GM21367 (cell line): ENCODE data around the gene SOX9.
"Not testable (repeated sequence)": the region's sequence is repeated elsewhere in the genome, so short reads cannot be mapped to it uniquely, and the experiment has no call there.

Source experiments
- ATAC-seq: cut with Tn5 transposase; IDR thresholded peaks from one replicate; pipeline ENCODE4 v1.9.1; 2021; ENCODE audit not compliant: unreplicated experiment

The SOX9 gene

DNA sequence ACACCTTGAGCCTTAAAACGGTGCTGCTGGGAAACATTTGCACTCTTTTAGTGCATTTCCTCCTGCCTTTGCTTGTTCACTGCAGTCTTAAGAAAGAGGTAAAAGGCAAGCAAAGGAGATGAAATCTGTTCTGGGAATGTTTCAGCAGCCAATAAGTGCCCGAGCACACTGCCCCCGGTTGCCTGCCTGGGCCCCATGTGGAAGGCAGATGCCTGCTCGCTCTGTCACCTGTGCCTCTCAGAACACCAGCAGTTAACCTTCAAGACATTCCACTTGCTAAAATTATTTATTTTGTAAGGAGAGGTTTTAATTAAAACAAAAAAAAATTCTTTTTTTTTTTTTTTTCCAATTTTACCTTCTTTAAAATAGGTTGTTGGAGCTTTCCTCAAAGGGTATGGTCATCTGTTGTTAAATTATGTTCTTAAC is 4.4 kb downstream of the SOX9 start:
- ATAC-seq, result no peak

DNA sequence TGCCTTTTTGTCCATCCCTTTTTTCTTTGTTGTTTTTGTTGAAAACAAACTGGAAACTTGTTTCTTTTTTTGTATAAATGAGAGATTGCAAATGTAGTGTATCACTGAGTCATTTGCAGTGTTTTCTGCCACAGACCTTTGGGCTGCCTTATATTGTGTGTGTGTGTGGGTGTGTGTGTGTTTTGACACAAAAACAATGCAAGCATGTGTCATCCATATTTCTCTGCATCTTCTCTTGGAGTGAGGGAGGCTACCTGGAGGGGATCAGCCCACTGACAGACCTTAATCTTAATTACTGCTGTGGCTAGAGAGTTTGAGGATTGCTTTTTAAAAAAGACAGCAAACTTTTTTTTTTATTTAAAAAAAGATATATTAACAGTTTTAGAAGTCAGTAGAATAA is 4.9 kb downstream of the SOX9 start:
- ATAC-seq, result no peak

DNA sequence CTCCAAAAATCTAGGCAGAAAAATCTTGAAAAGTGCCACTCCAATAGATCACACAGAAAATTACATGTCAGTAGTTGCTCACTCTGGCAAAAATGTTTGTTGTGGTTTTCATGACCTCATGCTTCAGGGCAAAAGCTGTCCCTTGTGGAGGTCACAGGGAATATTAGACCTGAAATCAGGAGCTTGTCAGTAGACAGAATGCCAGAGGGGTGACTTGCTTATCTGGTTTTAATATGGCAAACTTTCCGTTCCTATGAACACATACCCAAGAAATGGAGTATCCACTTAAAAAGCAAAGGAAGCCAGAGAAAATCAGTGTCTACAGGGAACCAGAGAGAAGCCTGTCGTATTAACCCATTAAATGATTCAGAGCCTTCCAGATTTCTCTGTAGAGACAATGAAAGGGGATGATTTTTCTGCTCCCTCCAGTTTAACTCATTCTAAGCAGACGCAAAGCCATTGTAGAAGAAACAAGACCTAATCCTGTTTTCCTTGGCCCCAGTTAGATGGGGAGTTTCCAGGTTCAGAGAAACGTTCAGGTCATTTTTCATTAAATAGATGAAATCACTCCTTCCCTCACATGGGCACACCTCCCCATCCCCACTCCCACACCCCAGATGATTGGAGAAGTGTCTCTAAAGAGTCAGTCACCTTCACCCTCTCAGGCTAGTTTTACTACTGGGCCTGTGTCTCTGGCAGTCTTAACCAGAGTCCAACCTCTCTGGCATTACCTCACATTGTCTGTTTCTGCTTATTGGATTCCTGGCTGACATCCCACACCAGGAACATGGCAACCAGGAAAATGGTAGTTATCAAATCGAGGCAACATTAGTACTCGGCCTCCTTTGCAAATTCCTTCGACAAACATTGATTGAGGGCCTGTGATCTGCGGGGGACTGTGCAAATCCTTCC is 6.0 kb downstream of the SOX9 start:
- no peak for ATAC-seq

DNA sequence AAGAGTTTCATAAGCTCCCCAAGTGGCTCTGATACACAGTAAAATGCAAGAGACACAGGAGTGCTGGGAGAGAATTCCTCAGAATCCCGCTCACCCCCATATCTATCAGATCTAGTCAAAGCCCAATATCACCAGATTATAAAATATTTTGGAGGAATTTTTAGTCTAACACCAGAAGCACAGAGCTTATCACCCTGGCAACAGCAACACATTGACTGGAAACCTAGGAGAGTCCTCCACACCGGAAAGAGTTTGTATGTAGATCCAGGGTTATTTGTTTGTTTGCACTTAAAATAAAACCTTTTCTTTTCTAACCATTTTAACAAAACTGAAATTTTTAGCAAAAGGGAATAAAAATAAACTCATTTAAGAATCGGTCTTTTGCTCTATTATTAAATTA is 7.2 kb downstream of the SOX9 start:
- no peak for ATAC-seq

DNA sequence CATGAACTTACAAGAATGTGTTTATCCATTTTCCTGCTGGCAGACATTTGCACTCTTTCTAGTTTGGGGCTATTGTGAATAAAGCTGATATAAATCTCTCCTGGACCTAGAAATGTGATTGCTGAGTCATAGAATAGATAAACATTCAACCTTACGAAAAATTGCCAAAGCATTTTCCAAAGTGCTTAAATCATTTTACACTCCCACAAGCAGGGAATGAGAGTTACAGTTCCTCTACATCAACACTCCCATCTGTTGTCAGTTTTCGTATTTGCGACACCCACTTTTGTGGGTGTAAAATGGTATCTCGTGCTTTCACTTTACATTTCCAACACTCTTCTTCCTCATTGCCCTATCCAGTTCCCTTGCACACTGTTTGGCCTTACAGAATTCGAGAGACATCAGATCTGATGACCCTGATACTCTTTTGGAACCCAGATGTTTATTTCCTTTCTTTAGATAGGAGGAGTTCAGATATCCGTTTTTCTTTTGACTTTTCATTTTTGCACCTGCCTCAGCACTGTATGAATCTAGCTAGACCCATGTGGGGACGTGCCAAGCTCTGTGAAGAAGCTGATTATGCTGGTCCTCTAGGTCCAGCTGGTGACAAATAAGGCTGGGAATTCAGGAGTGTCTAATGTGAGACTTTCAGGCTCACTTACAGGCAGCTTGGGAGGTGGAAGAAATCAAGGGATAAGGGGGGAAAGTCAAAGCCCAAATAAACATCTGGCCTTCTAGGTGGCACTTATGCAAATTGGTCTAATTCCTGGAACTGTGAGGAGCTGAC is 14.0 kb downstream of the SOX9 start:
- no peak for ATAC-seq

DNA sequence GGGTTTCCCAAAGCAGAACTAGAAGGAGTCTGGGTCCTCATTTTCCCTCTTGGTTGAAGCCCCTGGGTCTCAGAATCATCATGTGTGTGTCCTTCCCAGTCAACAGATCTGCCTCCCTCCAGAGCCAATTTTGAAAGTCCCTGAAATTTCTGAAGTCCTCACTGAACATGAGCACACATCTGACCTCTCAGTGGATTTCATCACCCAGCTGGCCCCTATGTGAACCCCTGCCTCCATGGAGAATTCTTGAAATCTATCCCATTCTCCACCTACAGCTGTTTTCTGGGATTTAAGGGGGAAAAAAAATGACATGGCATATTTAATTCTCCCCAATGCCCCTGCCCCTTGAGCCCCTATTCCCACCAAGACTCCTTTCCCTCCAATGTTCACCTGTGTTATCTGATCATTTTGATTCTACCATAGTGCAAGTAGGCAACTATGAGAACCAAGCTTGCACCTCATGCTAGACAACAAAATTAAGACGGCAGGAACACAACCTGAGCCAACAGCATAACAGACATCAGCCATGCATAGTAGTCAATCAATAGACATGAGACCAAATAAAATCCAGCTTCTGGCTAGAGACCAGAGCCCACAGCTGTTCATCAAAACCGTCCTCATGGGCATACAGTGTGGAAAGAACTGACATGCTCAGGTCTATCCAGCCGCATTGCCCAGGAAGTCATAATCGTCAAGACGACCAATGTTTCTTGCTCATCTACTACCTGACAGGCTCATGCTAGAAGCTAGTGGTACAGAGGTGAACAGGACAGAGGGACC is 14.9 kb downstream of the SOX9 start:
- no peak for ATAC-seq

DNA sequence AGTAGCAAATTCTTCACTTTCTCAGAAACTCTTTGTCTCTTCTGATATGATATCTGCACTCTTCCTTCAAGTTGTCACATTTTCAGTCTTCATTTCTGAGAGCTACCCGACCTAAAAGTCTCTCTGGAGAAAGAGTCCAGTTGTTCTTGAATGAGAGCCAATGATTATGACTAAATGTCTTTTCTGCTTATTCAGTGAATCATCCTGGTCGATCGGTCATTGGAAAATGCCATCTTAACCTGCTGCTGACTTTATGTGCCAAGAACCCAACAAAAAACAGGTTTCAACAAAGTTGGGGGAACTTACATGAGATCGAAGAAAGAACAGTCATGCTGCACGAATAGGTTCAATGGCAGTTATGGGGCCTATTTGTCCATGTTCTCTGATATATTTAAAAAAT is 15.9 kb downstream of the SOX9 start:
- ATAC-seq, result no peak

DNA sequence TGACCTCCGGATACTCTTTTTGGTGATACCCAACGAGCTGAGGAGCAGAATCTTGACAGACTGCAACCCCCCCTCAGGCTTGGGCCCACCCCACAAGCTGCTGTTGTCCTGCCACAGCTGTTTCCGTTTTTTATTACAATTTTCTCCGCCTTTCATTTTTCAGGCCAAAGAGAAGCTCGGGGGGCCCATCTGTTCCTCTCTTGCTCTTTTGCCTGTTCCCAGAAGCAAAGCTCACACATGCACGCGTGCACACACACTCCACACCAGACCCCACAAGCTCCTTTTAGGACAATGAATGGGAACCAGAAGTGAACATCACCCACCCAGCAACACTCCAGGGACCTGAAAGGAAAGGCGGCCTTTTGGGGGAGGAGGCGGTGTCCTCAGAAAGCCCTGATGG is 16.3 kb downstream of the SOX9 start:
- no peak for ATAC-seq

DNA sequence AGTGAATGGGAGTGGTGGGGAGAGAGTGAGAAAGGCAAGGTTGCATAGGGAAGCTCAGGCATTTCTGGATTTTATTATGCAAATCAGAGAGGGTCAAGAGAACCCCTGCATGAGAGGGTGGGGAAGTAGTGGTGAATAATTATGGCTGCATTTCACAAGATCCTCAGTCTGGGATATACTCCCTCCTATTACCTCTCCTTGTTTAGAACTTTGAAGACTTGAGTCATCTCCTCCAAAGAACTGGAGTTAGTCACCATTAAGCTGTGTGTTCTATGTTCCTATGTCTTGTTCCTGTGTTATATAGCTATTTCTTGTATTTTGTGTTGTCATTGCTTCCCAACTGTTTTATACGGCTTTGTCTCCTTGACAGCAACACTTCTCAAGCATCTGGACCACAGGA is 18.4 kb downstream of the SOX9 start:
- ATAC-seq, result no peak

DNA sequence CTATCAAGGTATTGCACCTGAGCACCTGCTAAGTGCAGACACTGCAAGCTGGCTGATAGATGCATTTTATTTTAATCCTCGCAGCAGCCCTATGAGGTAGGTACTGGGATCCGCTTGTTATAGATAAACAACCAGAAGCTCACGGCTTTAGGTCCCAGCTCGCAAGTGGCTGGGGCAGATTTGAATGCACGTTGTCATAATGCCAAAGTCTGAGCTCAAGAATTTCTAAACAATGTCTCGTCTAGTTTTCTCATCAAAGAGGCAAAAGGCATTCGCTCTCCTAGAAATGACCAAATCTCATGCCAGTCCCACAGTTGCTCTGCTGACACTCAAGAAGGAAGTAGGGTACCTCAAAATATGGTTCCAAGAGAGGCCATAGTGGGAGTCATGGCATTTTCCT is 20.5 kb downstream of the SOX9 start:
- ATAC-seq, result no peak

DNA sequence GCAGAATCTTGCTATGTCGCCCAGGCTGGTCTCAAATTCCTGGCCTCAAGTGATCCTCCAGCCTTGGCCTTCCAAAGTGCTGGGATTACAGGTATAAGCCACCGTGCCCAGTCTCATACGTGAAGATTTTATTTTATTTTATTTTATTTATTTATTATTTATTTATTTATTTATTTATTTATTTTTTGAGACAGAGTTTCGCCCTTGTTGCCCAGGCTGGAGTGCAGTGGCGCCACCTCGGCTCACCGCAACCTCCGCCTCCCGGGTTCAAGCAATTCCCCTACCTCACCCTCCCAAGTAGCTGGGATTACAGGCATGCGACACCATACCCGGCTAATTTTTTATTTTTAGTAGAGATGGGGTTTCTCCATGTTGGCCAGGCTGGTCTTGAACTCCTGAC is 21.3 kb downstream of the SOX9 start:
- not testable (repeated sequence) for ATAC-seq

DNA sequence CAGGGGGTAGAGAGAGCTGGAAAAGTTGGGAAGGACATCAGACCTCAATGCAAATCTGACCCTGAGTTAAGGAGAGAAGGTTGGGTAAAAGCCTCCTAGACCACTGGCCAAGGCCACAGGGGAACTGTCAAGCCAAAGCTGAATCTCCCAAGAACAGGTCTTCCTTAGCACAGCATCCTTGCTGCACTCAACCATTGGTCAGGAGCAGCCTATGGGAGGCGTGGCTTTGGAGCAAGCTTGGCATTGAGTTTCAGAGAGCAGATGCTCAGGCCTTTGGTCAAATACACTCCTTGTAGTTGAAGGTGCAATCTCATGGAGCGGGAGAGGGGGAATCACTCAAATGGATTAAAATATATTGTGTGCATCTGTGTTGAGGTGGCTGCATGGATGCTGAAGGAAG is 21.8 kb downstream of the SOX9 start:
- no peak for ATAC-seq

DNA sequence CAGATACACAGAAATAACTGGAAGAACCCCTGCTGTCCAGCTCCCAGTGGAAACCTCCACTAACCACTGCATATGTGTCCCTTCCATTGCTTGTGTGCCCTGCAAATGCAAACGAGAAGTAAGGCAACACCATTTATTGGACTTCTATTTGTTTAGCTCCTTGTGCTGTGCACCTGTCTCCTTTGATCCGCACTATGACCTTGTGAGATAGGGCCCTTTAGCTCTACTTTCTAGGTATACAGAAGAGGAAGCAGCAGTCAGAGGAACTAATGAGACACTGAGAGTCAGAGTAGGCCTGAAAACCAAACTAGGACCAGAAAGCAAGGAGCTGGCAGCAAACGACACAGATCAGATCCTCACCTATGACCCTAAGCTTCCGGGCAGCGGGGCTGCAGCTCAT is 22.4 kb downstream of the SOX9 start:
- ATAC-seq, result no peak

DNA sequence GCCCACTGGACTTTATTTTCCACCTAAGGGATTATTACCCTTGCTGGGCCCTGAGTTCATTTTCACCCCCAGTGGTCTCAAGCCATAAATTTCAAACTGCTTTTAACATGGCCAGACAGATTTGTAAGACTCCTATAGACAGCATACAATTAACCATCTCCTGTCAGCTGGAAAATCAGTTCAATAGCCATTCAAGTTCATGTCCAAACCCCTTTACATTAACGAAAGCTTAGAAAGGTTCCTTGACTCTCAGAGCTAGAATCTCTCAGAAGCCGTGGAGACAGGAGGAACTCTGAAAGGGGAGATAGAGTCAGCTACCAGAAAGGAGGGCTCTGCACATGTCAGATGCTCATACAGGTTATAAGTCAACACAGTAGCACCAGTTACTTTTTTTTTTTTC is 23.3 kb downstream of the SOX9 start:
- ATAC-seq, result no peak

DNA sequence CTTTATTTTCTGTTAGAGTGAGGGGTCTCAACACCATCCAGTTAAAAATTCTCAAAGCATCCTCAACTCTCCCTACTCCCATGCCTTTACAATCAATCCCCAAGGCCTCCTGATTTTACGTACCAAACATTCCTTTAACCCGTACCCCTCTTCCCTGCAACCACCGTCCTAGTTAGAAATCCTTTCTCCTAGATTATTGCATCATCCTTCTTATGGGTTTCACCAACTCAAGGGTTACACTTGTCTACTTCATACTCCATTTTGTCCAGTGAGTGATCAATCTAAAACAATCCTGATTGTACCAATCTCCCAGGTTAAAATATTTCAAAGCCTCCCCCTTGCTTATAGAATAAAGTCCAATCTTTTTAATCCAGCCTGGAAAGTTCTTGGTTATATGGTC is 24.7 kb downstream of the SOX9 start:
- no peak for ATAC-seq

DNA sequence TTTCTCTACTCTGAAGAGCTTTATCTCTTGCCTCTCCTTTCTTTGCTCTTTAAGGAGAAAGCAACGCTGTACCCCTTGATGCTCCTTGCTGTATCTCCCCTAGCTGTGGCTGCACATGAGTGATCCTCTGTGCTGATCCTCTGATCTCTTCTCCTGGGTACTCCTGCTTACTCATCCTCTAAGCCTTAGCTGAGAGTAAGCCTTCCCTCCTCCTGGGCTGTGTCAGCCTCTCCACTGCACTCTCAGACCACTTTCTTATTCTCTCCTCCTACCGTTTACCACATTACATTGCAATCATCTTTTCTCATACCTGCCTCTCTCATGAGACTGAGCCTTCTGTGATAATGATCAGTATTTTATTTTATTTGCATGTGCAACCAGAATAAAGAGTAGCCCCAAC is 25.1 kb downstream of the SOX9 start:
- ATAC-seq, result no peak

DNA sequence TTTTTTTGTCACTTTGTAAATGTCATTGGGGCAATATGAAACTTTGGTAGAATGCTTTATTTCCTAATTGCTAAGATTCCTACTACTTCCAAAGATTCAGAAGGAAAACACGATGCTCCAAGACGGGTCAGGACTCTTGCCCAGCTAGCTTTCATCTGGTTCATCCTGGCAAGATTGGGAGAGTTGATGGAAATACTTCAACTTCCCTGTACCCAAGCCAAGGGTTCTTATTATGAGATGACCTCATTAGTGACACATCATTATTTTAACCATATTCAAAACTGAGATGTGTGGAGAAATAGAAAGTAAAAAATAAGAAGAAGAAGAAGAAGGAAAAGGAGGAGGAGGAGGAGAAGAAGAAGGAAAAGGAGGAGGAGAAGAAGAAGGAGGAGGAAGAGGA is 25.6 kb downstream of the SOX9 start:
- ATAC-seq, result no peak

DNA sequence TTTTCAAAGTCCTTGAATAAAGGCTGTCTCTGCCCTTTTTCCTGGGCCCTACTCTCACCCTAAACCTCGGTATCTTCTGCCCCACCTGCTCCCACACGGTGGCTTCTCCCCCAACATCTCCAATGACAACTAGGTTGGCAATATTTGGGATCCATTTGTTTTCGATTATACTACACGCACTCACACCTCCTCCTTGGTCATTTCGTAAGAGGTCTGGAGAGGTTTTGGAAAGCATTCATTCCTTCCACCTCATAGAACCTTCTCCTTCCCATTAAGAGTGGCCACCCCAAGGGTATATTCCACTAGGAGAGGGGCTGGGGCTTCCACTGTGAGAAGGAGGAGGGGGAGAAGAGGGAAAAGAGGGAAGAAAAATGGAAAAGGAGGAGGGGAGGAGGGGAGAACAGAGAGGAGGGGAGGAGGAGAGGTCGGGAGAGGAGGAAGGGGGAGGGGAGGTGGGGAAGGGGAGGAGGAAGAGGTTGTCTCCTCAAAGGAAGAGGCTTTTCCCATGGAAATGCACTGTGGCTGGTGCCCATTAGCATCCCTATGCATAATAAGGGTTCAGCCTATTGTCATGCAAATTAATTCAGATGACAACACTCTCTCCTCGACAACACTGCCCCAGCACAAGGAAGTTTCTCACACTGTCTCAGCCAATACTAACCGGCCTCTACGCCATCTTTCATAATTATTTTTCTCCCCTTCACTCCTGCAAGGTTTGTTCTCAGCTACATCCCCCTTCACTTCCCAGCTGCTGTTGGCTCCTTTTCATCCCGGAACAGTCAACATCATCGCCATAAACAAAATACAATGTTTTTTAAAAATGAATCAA is 30.0 kb downstream of the SOX9 start:
- ATAC-seq, result no peak

DNA sequence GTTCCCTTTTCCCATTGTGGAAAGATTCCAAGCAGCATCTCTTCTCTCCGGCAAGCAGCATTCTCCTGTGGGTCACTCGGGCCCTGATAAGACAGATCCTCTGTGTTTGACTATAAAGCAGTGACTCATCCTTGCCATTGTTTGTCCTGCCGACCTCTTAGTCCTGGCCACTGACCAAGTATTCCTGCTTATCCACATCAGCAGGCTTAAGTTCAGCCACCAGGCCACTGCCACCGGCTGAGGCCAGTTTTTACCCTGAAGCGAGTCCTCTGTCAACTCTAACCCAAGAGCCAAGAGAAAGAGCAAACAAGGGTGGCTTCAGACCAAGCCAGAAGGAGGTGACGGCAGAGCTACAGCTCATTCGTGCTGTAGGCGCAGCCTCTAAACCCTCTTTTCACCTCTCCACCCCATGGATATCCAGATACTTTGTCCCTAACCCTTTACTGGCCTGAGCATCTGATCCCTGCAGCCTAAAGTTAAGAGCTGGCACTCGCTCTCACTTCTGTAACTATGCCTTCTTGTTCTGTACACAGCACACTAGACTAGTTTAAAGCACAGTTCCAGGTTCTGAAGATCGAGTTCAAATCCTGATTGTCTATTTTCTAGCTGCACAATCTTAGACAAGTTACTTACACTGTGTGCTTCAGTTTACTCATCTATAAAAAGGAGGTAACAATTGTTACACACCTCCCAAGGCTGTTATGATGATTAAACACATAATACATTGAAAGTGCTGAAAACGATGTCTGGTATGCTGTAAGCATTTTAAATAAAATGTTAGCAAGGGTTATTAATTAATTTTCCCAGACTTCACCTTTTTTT is 31.0 kb downstream of the SOX9 start:
- no peak for ATAC-seq

DNA sequence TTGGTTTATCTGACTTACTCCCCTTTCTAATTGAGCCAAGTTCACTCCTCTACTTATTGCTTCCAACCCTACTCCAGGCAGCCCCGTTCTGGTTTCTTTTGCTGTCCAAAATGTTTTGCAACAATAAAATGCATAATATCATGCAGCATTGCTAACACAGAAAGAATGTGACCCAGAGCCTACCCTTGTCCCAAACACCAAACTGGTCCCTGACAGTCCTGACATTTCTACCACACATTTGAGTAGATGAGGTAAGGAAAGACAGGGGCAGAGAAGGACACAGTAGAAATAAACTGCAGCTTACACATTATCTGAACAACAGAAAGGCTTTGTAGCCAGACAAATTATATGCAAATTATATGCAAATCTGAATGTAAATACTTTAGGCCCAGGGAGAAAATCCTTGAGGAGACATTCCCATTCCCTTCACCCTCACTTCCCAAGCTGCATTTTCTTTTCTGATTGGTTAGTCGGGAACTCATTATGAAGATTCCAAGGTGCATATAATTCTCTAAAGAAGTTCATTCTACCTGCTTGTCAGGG is 31.6 kb downstream of the SOX9 start:
- ATAC-seq, result no peak
